Measurements from ENCODE around the gene CCDC57. TPM values are rescaled to one million over a fixed set of nuclear protein-coding genes. Genes with fewer than 3 reads are reported as not detected.

The CCDC57 gene
- total and polyA plus RNA-seq, 2 of the 4 experiments (the other 2 are of a cell fraction): 7.3 to 31.3 TPM

GRCh38 chr17:82172486-82173160, 40.0 kb downstream of the CCDC57 start:
- Histone ChIP-seq H2AFZ (replicated peaks; ENCODE audit: low read length, poor library complexity) (no peak overlapping the region), H3K4me1 (ENCODE audit: control insufficient read depth, insufficient read depth, low read length) (no peaks in the 10 kb centered on the region), H3K56ac (ENCODE audit: extremely low read depth, insufficient read depth, low read length) (no peak overlapping the region), H3K9ac (ENCODE audit: low read depth, low read length) (no peak overlapping the region), H2BK5ac (ENCODE audit: low read depth, low read length, poor library complexity, severe bottlenecking) (no peak overlapping the region), H2AK9ac (replicated peaks; ENCODE audit: low read depth, low read length, poor library complexity) (no peak overlapping the region), H3K9me1 (ENCODE audit: insufficient read depth, low read length) (no peaks in the 10 kb centered on the region), H3K4me3 (ENCODE audit: insufficient read depth, low read depth, low read length) (no peak overlapping the region), H4K91ac (ENCODE audit: insufficient read depth, low read depth, low read length) (no peak overlapping the region), H3K79me1 (ENCODE audit: low read depth in 1 of 2, low read length in 2 of 2) (no peaks in the 10 kb centered on the region), H4K5ac (ENCODE audit: low read depth, low read length) (no peak overlapping the region), H4K8ac (ENCODE audit: low read depth in 2 of 2, low read length in 2 of 2) (no peak overlapping the region), H3K36me3 (ENCODE audit: control insufficient read depth, insufficient read depth, low read length) (peaks cover 27% of the 10 kb centered on the region), H3K14ac (replicated peaks; ENCODE audit: low read depth, low read length) (no peak overlapping the region), H3K4ac (ENCODE audit: low read depth, low read length) (no peak overlapping the region), H3K27me3 (ENCODE audit: control insufficient read depth, insufficient read depth, low read length) (no peaks in the 10 kb centered on the region), H3K18ac (ENCODE audit: low read depth, low read length) (no peak overlapping the region), H3K9me3 (ENCODE audit: control insufficient read depth, insufficient read depth, low read length) (no peaks in the 10 kb centered on the region), H3K27ac (ENCODE audit: insufficient read depth, low read length) (no peak overlapping the region), H2BK15ac (ENCODE audit: low read depth, low read length) (no peak overlapping the region), H4K20me1 (ENCODE audit: insufficient read depth, low read length) (no peaks in the 10 kb centered on the region), H2BK120ac (ENCODE audit: low read depth, low read length) (no peak overlapping the region), H3K4me2 (ENCODE audit: low read depth, low read length) (no peak overlapping the region), H2BK20ac (ENCODE audit: low read depth, low read length) (no peak overlapping the region), H3K23ac (ENCODE audit: low read depth, low read length) (no peak overlapping the region), H2AK5ac (ENCODE audit: low read depth, low read length) (no peak overlapping the region)
- WGBS, 2 experiments (ENCODE audit: extremely low coverage in 2 of 2, insufficient read length in 1 of 2): 100% methylated on average over 1 of the region's 18 CpGs; no CpG with 5 or more reads in 1 of the 2 experiments
- no TSS peak for BruUV-seq (replicated peaks)
- intact Hi-C loops (cut with micrococcal nuclease): no loop called here
- dilution Hi-C loops (cut with HindIII; ENCODE audit: low sequenced_read_pairs, unreplicated experiment): no loop called here
- POLR2A ChIA-PET (ENCODE audit: unreplicated experiment): interaction anchor here (0.6 kb wide), 1 partner anchor 49 kb away, joined by 13 read pairs; no protein-coding TSS in a partner anchor
- in situ Hi-C loops (cut with MboI; ENCODE audit: low sequenced_read_pairs): no loop called here
- no peak for TF ChIP-seq SMC3 (IDR thresholded peaks at IDR 0.05; ENCODE audit: low read depth, low read length)
- no peak for TF ChIP-seq RCOR1 (IDR thresholded peaks at IDR 0.05; ENCODE audit: insufficient replicate concordance, low read length)
- TF ChIP-seq CTCF (conservative IDR thresholded peaks at IDR 0.05; ENCODE audit: low read depth, low read length): no peak
- no peak for TF ChIP-seq MAZ (IDR thresholded peaks at IDR 0.05; ENCODE audit: borderline replicate concordance, low read depth, low read length)
- TF ChIP-seq RAD21 (IDR thresholded peaks at IDR 0.05; ENCODE audit: low read length): no peak
- no peak for TF ChIP-seq CHD1 (IDR thresholded peaks at IDR 0.05; ENCODE audit: low read depth, low read length)
- TF ChIP-seq MXI1 (IDR thresholded peaks at IDR 0.05; ENCODE audit: borderline replicate concordance, low read depth, low read length): no peak
- no peak for TF ChIP-seq USF2 (IDR thresholded peaks at IDR 0.05; ENCODE audit: low read depth, low read length)
- no peak for TF ChIP-seq NFE2L2 (IDR thresholded peaks at IDR 0.05; ENCODE audit: low read depth, low read length)
- no peak for TF ChIP-seq FOS (IDR thresholded peaks at IDR 0.05; ENCODE audit: low read depth, low read length)
- TF ChIP-seq RFX5 (IDR thresholded peaks at IDR 0.05; ENCODE audit: low read depth, low read length): no peak
- no peak for TF ChIP-seq ELK1 (IDR thresholded peaks at IDR 0.05; ENCODE audit: borderline replicate concordance, low read depth, low read length)
- TF ChIP-seq MAFK (IDR thresholded peaks at IDR 0.05; ENCODE audit: low read depth, low read length): no peak
- TF ChIP-seq POLR2A (IDR thresholded peaks at IDR 0.05; ENCODE audit: low read depth, low read length): no peak
- no peak for ATAC-seq (ENCODE audit: low read depth)
- CTCF ChIA-PET: no interaction called here
- no peak for DNase-seq

Data from IMR-90 (cell line).